ENCODE measurements around the gene RCN1.

RCN1 gene

GRCh38 chr11:32153747-32154146 lies 62.9 kb downstream of the RCN1 start:
- no peak for DNase-seq (ENCODE audit: low read depth)

GRCh38 chr11:32154275-32154674 lies 63.4 kb downstream of the RCN1 start:
- no peak for DNase-seq (ENCODE audit: low read depth)
